Thoracic aorta (tissue), 2 donors: ENCODE measurements around the gene EPHA1. TPM values are rescaled to one million over a fixed set of nuclear protein-coding genes. Genes with fewer than 3 reads are reported as not detected.

Source experiments
- ATAC-seq: fragments of 150-250 bp; one replicate; pipeline ENCODE4 v1.8.0; 2017; ENCODE audit warnings: low read depth; ENCODE audit not compliant: insufficient number of reproducible peaks, low FRiP score
- DNase-seq: peaks from one replicate; pipeline ENCODE4 v3.0.0-alpha.2; 2020; ENCODE audit warnings: low spot score
- H3K27ac ChIP-seq, 2 donors: fragments of 200-600 bp; sonication (generic); 1 replicate in 1 of 2; 2 replicates in 1 of 2; pipeline ENCODE4 v1.5.1; 2016; ENCODE audit warnings: mild to moderate bottlenecking in 2 of 2, moderate library complexity in 2 of 2
- H3K27me3 ChIP-seq: fragments of 200-600 bp; sonication (generic); replicated peaks from 2 replicates; pipeline ENCODE4 v1.6.0; 2016; ENCODE audit warnings: mild to moderate bottlenecking; ENCODE audit not compliant: insufficient read depth
- H3K36me3 ChIP-seq: fragments of 200-600 bp; sonication (generic); one replicate; pipeline ENCODE4 v1.5.1; 2016
- H3K4me1 ChIP-seq, 2 donors: fragments of 200-600 bp; sonication (generic); 1 replicate in 1 of 2; 2 replicates in 1 of 2; pipeline versions ENCODE4 v1.5.1 to v1.6.0; 2016; ENCODE audit warnings: low read depth in 2 of 2, mild to moderate bottlenecking in 1 of 2; ENCODE audit not compliant: control insufficient read depth in 1 of 2
- H3K4me3 ChIP-seq: fragments of 200-600 bp; sonication (generic); 2 replicates; pipeline ENCODE4 v1.5.1; 2016; ENCODE audit warnings: mild to moderate bottlenecking
- H3K9me3 ChIP-seq: fragments of 200-600 bp; sonication (generic); 2 replicates; pipeline ENCODE4 v1.5.1; 2016
- total RNA-seq, 2 donors: library from RNA; depleted of rRNA; stranded (reverse); fragments of >200 nt; gene quantifications; one replicate each; pipeline versions ENCODE4 v1.1.0 to v1.2.3, GENCODE V29; 2016
- TF ChIP-seq, protein P1 (sequence below): fragments of 200-600 bp; sonication (generic); IDR thresholded peaks from one replicate; pipeline ENCODE4 v1.5.1; 2019; ENCODE audit warnings: antibody characterized with exemption

EPHA1 gene
- total RNA-seq, 2 donors from 2014 or later, result 0.41 to 0.49 TPM

DNA sequence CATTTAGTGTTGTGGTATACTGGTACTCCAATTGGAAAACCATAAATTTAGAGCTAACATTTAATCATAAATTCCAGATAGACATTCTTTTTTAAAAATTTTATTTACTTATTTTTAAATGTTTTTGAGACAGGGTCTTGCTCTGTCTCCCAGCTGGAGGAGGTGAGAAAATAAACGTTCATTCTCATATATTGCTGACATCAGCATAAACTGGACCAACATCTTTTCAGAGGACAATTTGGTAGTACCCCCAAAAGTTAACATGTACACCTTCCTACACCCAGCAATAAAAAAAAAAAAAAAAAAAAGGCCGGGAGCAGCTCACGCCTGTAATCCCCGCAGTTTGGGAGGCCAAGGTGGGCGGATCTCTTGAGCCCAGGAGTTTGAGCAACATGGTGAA is 39.8 kb upstream of the EPHA1 start:
- Histone ChIP-seq H3K4me3 (no peak overlapping the region), H3K27ac (no peak overlapping the region), H3K27me3 (no peaks in the 10 kb centered on the region), H3K36me3 (no peaks in the 10 kb centered on the region), H3K9me3 (no peaks in the 10 kb centered on the region), H3K4me1 (no peaks in the 10 kb centered on the region)
- ATAC-seq (no peak), DNase-seq (no peak)
- TF ChIP-seq, protein P1, sequence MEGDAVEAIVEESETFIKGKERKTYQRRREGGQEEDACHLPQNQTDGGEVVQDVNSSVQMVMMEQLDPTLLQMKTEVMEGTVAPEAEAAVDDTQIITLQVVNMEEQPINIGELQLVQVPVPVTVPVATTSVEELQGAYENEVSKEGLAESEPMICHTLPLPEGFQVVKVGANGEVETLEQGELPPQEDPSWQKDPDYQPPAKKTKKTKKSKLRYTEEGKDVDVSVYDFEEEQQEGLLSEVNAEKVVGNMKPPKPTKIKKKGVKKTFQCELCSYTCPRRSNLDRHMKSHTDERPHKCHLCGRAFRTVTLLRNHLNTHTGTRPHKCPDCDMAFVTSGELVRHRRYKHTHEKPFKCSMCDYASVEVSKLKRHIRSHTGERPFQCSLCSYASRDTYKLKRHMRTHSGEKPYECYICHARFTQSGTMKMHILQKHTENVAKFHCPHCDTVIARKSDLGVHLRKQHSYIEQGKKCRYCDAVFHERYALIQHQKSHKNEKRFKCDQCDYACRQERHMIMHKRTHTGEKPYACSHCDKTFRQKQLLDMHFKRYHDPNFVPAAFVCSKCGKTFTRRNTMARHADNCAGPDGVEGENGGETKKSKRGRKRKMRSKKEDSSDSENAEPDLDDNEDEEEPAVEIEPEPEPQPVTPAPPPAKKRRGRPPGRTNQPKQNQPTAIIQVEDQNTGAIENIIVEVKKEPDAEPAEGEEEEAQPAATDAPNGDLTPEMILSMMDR, result no peak

DNA sequence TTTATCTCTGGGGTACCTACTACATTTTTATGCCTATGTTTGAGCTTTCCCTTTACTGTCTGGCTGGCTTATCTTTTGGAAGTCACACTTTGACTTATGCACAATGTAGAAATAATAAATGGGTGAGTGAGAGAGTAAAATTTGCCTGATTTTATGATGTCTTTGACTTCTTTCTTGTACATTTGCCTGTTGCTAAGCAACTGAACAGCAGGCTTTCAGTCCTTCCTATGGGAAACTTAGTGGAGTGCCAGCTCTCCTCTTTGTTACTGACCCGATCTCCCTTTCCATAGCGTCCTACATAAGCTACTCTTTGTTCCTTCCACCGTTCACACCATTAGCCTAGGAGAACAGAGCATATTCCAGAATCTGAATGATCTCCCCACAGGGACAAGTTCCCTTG is 38.8 kb upstream of the EPHA1 start:
- H3K27ac ChIP-seq, result no peak overlapping the region
- H3K9me3 ChIP-seq, result no peaks in the 10 kb centered on the region
- ATAC-seq (no peak), DNase-seq (no peak)
- no peaks in the 10 kb centered on the region for H3K4me1 ChIP-seq
- no peaks in the 10 kb centered on the region for H3K27me3 ChIP-seq
- H3K36me3 ChIP-seq, result no peaks in the 10 kb centered on the region
- H3K4me3 ChIP-seq, result no peak overlapping the region
- TF ChIP-seq, protein P1, result no peak

DNA sequence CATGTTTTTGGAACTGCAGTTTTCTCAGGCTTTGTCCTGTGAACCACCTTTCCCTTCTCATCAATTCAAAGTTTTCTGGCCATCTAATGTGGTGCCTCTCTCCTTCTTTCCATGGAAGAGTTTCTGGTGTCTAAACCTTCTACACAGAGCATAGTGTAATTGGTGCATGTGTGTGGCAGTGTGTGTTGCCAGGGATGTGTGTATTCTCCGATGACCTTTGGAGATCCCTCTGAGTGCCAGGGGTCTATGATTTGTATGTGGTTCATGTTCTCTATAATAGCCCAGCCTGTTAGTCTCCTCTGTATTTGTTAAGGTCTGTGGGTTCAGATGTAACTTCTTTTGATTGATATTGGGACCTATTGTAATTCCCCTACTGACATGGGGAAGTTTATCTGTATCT is 36.1 kb upstream of the EPHA1 start:
- DNase-seq, result no peak
- H3K27ac ChIP-seq, result no peak overlapping the region
- TF ChIP-seq, protein P1, result no peak
- no peak for ATAC-seq
- no peaks in the 10 kb centered on the region for H3K9me3 ChIP-seq
- no peaks in the 10 kb centered on the region for H3K27me3 ChIP-seq
- no peak overlapping the region for H3K4me3 ChIP-seq
- no peaks in the 10 kb centered on the region for H3K36me3 ChIP-seq
- no peaks in the 10 kb centered on the region for H3K4me1 ChIP-seq

DNA sequence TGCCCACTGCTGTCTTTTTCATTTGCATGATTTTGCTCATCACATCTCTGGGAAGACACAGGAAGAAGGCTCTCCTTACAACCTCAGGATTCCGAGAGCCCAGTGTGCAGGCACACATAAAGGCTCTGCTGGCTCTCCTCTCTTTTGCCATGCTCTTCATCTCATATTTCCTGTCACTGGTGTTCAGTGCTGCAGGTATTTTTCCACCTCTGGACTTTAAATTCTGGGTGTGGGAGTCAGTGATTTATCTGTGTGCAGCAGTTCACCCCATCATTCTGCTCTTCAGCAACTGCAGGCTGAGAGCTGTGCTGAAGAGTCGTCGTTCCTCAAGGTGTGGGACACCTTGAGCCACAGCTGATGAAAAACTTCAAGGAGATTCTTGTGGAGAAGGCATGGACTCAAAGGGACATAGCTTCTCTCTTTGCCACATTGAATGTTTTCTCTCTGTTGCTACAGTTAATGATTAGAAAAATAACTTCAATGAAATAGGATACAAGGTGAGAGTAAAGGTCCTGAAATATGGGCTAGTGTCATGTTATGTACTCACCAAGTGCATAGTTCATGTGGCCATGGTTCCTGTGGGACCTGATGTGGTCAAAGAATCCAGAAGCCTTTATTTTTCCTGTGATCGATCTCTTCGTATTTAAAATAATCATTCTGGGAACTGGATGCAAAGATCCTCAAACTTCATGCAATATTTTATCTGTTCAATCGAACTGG is 35.6 kb upstream of the EPHA1 start:
- Histone ChIP-seq H3K9me3 (no peaks in the 10 kb centered on the region), H3K4me1 (no peaks in the 10 kb centered on the region), H3K27ac (no peak overlapping the region), H3K36me3 (no peaks in the 10 kb centered on the region), H3K4me3 (no peak overlapping the region), H3K27me3 (no peaks in the 10 kb centered on the region)
- TF ChIP-seq, protein P1, result no peak
- DNase-seq (no peak), ATAC-seq (no peak)

DNA sequence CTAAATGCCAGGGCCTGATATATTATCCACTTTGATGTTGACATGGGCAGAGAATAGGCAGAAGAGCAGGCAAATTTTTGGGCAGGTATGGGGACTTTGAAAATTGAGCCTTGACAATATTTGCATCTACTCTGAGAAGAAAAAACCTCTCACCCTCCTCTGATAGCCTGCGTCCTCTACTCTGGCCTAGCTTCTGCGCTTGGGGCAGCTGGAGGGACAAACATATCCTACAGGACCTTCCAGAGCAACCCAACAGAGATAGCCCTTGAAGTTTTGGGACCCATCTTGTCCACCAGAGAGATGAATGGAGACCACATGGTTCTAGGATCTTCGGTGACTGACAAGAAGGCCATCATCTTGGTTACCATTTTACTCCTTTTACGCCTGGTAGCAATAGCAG is 34.5 kb upstream of the EPHA1 start, which contains the start of gene TAS2R60:
Gene TAS2R60, plus strand, starts transcription at position 301 of the 400 bp plus-strand sequence. Its CDS starts 0 bp downstream, at position 301.
- TF ChIP-seq, protein P1, result no peak
- Histone ChIP-seq H3K4me1 (no peaks in the 10 kb centered on the region), H3K27me3 (no peaks in the 10 kb centered on the region), H3K27ac (no peak within 1 kb of the TSS), H3K9me3 (no peaks in the 10 kb centered on the region), H3K4me3 (no peak within 1 kb of the TSS), H3K36me3 (no peaks in the 10 kb centered on the region)
- ATAC-seq (no peak), DNase-seq (no peak)
